Memory B cell (primary cell): ENCODE data around the gene TOM1L2.
"Not testable (repeated sequence)": the region's sequence is repeated elsewhere in the genome, so short reads cannot be mapped to it uniquely, and the experiment has no call there.

ENCODE experiments used
- ATAC-seq: fragments of 150-1000 bp; cut with Tn5 transposase; 2 replicates; pipeline ENCODE4 v1.10.0; 2021; ENCODE audit warnings: low read depth, mild to moderate bottlenecking, moderate library complexity
- DNase-seq, 2 donors: peaks; one replicate each; pipeline ENCODE4 v3.0.0; 2022; ENCODE audit warnings: low spot score in 2 of 2
- H3K27ac Mint-ChIP-seq: one replicate; pipeline ENCODE4 v1.8.0; 2022; ENCODE audit warnings: mild to moderate bottlenecking, moderate library complexity, mixed read lengths
- H3K27me3 Mint-ChIP-seq: one replicate; pipeline ENCODE4 v1.8.0; 2022; ENCODE audit warnings: mixed read lengths
- H3K36me3 Mint-ChIP-seq: one replicate; pipeline ENCODE4 v1.8.0; 2022; ENCODE audit warnings: mild to moderate bottlenecking, mixed read lengths
- H3K4me1 Mint-ChIP-seq: one replicate; pipeline ENCODE4 v1.8.0; 2022; ENCODE audit warnings: mixed read lengths
- H3K4me3 Mint-ChIP-seq: one replicate; pipeline ENCODE4 v1.8.0; 2022; ENCODE audit warnings: mild to moderate bottlenecking, moderate library complexity, mixed read lengths
- H3K9me3 Mint-ChIP-seq: one replicate; pipeline ENCODE4 v1.8.0; 2022; ENCODE audit warnings: mixed read lengths

The TOM1L2 gene

GRCh38 chr17:17951524-17951923 lies 20.7 kb downstream of the TOM1L2 start:
- Mint-ChIP-seq H3K27ac (no peak overlapping the region), H3K4me3 (no peak overlapping the region), H3K27me3 (no peaks in the 10 kb centered on the region), H3K9me3 (no peaks in the 10 kb centered on the region), H3K36me3 (peaks cover 13% of the 10 kb centered on the region), H3K4me1 (peaks cover 11% of the 10 kb centered on the region)
- DNase-seq (no peak), ATAC-seq (no peak)

GRCh38 chr17:17950806-17951205 lies 21.4 kb downstream of the TOM1L2 start:
- no peaks in the 10 kb centered on the region for H3K27me3 Mint-ChIP-seq
- ATAC-seq = no peak
- H3K36me3 Mint-ChIP-seq = peaks cover 13% of the 10 kb centered on the region
- no peak for DNase-seq
- H3K9me3 Mint-ChIP-seq = no peaks in the 10 kb centered on the region
- H3K27ac Mint-ChIP-seq = no peak overlapping the region
- no peak overlapping the region for H3K4me3 Mint-ChIP-seq
- H3K4me1 Mint-ChIP-seq = peaks cover 11% of the 10 kb centered on the region

GRCh38 chr17:17950347-17950746 lies 21.9 kb downstream of the TOM1L2 start:
- Mint-ChIP-seq H3K27ac (no peak overlapping the region), H3K4me1 (peaks cover 11% of the 10 kb centered on the region), H3K36me3 (peaks cover 11% of the 10 kb centered on the region), H3K27me3 (no peaks in the 10 kb centered on the region), H3K4me3 (no peak overlapping the region), H3K9me3 (no peaks in the 10 kb centered on the region)
- ATAC-seq (no peak), DNase-seq (no peak)

GRCh38 chr17:17947966-17948365 lies 24.2 kb downstream of the TOM1L2 start:
- Mint-ChIP-seq H3K27me3 (no peaks in the 10 kb centered on the region), H3K4me1 (peaks cover 16% of the 10 kb centered on the region), H3K9me3 (no peaks in the 10 kb centered on the region), H3K4me3 (no peak overlapping the region), H3K36me3 (peaks cover 4% of the 10 kb centered on the region), H3K27ac (no peak overlapping the region)
- ATAC-seq = no peak
- no peak for DNase-seq

GRCh38 chr17:17947309-17947708 lies 24.9 kb downstream of the TOM1L2 start:
- peaks cover 16% of the 10 kb centered on the region for H3K4me1 Mint-ChIP-seq

DNA sequence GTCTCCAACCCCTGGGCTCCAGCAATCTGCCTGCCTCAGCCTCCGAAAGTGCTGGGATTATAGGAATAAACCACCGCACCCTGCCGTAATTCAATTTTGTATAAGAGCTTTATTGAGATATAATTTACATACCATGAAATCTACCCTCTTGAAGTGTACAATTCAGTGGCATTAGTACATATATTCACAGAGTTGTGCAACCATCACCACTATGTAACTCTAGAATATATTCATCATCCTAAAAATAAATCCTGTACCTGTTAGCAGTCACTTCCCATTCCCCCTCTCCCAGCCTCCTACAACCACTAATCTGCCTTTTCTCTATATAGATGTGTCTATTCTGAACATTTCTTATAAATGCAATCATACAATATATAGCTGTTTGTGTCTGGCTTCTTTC lies 26.1 kb downstream of the TOM1L2 start:
- no peak overlapping the region for H3K27ac Mint-ChIP-seq
- peaks cover 16% of the 10 kb centered on the region for H3K4me1 Mint-ChIP-seq
- DNase-seq = no peak
- no peaks in the 10 kb centered on the region for H3K9me3 Mint-ChIP-seq
- H3K4me3 Mint-ChIP-seq = no peak overlapping the region
- H3K36me3 Mint-ChIP-seq = peaks cover 4% of the 10 kb centered on the region
- no peak for ATAC-seq
- no peaks in the 10 kb centered on the region for H3K27me3 Mint-ChIP-seq

More at GRCh38 chr17:17947309-17947708, 24.9 kb downstream of the TOM1L2 start:
- Mint-ChIP-seq H3K27me3 (no peaks in the 10 kb centered on the region), H3K36me3 (peaks cover 4% of the 10 kb centered on the region), H3K9me3 (no peaks in the 10 kb centered on the region), H3K27ac (no peak overlapping the region), H3K4me3 (no peak overlapping the region)
- ATAC-seq = no peak
- DNase-seq = no peak

GRCh38 chr17:17944743-17945142 lies 27.5 kb downstream of the TOM1L2 start:
- Mint-ChIP-seq H3K36me3 (peaks cover 4% of the 10 kb centered on the region), H3K9me3 (no peaks in the 10 kb centered on the region), H3K27ac (no peak overlapping the region), H3K4me3 (no peak overlapping the region), H3K27me3 (no peaks in the 10 kb centered on the region), H3K4me1 (peaks cover 18% of the 10 kb centered on the region)
- ATAC-seq = no peak
- no peak for DNase-seq

DNA sequence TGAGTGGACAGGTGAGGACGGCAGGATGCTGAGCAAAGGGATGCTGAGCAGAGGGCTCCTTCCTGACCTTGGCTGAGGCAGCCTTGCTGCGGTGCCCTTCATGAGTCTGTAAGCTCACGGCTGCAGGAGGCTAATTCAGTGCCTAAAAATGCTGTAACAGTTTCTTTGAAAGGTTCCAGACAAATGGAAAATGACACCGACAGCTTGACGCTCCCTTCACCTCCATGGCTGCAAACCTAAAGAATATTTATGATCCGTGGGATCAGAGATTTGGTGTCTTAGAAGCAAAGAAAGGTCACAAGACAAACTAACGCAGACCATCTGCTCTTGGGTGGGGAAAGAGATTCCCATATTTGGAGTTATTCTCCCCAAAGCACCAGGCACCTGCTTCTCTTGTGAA lies 28.0 kb downstream of the TOM1L2 start:
- Mint-ChIP-seq H3K27me3 (no peaks in the 10 kb centered on the region), H3K36me3 (peaks cover 1% of the 10 kb centered on the region), H3K27ac (no peak overlapping the region), H3K4me1 (peaks cover 15% of the 10 kb centered on the region), H3K9me3 (no peaks in the 10 kb centered on the region), H3K4me3 (no peak overlapping the region)
- DNase-seq = no peak
- ATAC-seq = no peak

DNA sequence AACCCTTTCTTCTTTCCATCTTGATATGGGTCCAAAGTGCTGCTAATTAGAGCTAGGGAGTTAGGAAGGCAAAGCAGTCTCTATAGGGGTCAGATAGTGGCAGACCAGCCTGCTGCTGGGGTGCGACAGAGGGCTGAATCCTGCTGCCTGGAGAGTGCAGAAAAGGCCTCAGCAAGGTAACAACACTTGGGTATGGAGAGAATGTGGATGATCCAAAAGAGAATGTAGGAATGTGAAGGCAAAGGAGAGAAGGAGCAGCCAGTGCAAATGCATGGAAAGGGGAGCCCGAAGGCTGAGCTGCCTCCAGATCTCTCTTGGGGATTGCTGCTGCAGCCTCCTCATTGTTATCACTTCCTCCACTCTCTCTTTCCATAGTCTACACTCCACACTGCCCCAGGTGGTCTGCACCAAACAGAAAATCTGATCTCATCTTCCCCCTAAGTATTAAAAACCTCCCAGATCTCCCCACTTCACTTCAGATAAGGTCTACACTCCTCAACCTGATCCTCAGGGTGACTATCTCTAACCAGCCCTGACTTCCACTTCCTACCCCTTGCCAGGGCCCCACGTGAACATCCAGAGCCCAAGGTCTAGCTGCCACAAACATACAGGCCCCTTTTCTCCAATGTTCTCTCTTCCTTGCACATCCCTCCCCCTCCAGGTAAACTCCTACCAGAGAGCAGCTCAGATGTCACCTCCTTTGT lies 28.8 kb downstream of the TOM1L2 start:
- Mint-ChIP-seq H3K9me3 (no peaks in the 10 kb centered on the region), H3K27ac (no peak overlapping the region), H3K4me1 (peaks cover 13% of the 10 kb centered on the region), H3K4me3 (no peak overlapping the region), H3K27me3 (no peaks in the 10 kb centered on the region), H3K36me3 (peaks cover 1% of the 10 kb centered on the region)
- DNase-seq (no peak), ATAC-seq (no peak)

GRCh38 chr17:17942846-17943245 lies 29.4 kb downstream of the TOM1L2 start:
- H3K4me3 Mint-ChIP-seq = no peak overlapping the region
- no peaks in the 10 kb centered on the region for H3K9me3 Mint-ChIP-seq
- ATAC-seq (no peak), DNase-seq (no peak)
- no peak overlapping the region for H3K27ac Mint-ChIP-seq
- no peaks in the 10 kb centered on the region for H3K27me3 Mint-ChIP-seq
- peaks cover 13% of the 10 kb centered on the region for H3K4me1 Mint-ChIP-seq
- peaks cover 1% of the 10 kb centered on the region for H3K36me3 Mint-ChIP-seq

- H3K4me1 Mint-ChIP-seq = peaks cover 14% of the 10 kb centered on the region
- no peaks in the 10 kb centered on the region for H3K27me3 Mint-ChIP-seq
- peaks cover 1% of the 10 kb centered on the region for H3K36me3 Mint-ChIP-seq
- no peaks in the 10 kb centered on the region for H3K9me3 Mint-ChIP-seq
- H3K4me3 Mint-ChIP-seq = no peak overlapping the region
- no peak for DNase-seq
- no peak for ATAC-seq
- no peak overlapping the region for H3K27ac Mint-ChIP-seq
These were observed 31.2 kb downstream of the TOM1L2 start for GRCh38 chr17:17941015-17941414.

- DNase-seq = no peak
- Mint-ChIP-seq H3K4me3 (no peak overlapping the region), H3K27ac (no peak overlapping the region), H3K27me3 (no peaks in the 10 kb centered on the region), H3K9me3 (no peaks in the 10 kb centered on the region), H3K36me3 (peaks cover 1% of the 10 kb centered on the region), H3K4me1 (peaks cover 16% of the 10 kb centered on the region)
- no peak for ATAC-seq
These were observed 31.7 kb downstream of the TOM1L2 start for GRCh38 chr17:17940441-17940911.

- peaks cover 16% of the 10 kb centered on the region for H3K4me1 Mint-ChIP-seq
- H3K27ac Mint-ChIP-seq, H3K27me3 Mint-ChIP-seq, ATAC-seq, H3K4me3 Mint-ChIP-seq, H3K9me3 Mint-ChIP-seq, H3K36me3 Mint-ChIP-seq, DNase-seq: not testable (repeated sequence)
These were observed 32.3 kb downstream of the TOM1L2 start for GRCh38 chr17:17939941-17940340.

DNA sequence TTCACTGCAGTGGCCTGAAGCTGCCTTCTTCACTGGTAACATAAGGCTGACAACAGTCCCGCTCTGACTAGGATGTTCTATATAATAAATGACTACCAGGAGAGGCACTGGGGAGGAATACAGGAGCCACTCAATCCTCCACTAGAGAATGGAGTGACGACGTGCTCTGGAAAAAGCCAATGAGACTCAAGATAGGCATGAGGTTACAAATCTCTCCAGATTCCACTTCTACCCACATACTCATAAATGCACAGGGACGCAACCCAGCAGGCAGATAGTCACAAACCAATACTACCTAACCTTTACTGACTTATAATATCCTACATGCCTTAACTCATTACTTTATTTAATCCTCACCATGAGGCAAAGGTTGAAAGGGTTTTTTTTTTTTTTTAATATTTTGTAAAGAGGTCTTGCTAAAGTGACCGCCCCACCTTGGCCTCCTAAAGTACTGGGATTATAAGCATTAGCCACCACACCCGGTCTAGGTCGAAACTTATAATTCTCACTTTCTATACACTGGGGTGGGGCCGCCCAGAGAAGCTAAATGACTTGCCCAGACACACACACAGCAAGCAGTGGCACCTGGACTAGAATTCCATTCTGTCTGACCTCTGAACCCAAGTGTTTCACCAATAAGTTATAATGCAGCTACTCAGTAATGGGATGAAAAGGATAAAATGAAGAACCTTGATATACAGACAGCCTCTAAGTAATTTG lies 33.7 kb downstream of the TOM1L2 start:
- H3K9me3 Mint-ChIP-seq = no peaks in the 10 kb centered on the region
- peaks cover 10% of the 10 kb centered on the region for H3K4me1 Mint-ChIP-seq
- no peak for DNase-seq
- peaks cover 1% of the 10 kb centered on the region for H3K36me3 Mint-ChIP-seq
- no peak overlapping the region for H3K27ac Mint-ChIP-seq
- H3K4me3 Mint-ChIP-seq = no peak overlapping the region
- H3K27me3 Mint-ChIP-seq = no peaks in the 10 kb centered on the region
- no peak for ATAC-seq
